ENCODE measurements around the gene RNF113B. TPM values are rescaled to one million over a fixed set of nuclear protein-coding genes. Genes with fewer than 3 reads are reported as not detected.

The RNF113B gene
- total RNA-seq, 1 experiment from 2014 or later: not detected

DNA sequence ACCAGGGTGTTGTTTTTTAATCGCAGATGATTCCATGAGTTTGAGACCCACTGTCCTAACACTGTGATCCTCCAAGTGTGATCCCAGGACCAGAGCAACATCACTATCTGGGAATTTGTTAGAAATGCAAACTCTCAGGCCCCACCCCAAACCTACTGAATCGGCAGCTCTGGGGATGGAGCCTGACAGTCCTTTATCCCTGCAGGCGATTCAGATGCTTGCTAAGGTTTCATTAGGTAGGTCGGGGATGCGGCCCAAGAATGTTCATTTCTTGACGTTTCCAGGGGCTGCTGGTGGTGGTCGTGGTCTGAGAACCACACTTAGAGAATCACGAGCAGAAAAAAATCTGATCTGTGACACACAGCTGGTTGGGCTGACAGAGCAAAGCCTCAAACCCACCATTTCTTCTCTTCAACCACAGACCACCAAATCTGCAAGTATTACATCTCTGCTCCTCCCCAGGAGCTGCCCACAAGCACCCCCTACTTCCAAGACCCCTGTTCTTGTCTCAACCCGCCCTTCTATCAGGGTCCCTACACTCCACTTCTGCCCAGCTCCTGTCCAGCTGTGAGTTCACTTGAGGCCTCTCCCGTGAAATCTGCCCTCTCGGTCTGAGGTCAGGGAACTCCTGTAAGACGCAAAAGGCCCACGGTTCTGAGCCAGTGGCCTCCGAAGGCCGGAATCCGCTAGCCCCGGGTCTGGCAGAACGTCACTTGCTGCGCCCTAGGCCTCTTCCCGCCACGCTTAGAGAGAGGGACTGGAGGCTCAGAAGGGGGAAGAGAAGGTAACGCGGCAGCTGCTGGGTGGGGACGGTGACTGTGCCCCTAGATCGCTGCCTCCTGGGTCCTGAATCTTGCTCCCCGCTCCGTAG lies 35.3 kb downstream of the RNF113B start:
- no peak for DNase-seq (ENCODE audit: low read depth)

GRCh38 chr13:98141091-98141490 lies 36.0 kb downstream of the RNF113B start:
- DNase-seq (ENCODE audit: low read depth): no peak

DNA sequence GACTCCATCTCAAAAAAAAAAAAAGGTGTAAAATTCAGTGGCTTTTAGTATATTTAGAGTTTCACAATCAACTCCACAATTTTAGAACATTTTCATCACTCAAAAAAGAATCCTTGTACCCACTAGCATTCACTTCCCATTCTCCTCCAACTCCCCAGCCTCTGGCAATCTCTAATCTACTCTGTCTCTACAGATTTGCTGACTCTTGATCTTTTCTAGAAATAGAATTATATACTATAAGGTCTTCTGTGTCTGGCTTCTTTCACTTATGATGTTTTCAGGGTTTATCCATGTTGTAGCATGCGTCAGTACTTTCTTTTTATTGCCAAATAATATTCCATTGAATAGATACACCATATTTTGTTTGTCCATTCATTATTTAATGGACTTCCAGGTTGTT lies 42.2 kb downstream of the RNF113B start:
- no peak for DNase-seq (ENCODE audit: low read depth)

GRCh38 chr13:98133946-98134345 lies 43.1 kb downstream of the RNF113B start:
- no peak for DNase-seq (ENCODE audit: low read depth)

DNA sequence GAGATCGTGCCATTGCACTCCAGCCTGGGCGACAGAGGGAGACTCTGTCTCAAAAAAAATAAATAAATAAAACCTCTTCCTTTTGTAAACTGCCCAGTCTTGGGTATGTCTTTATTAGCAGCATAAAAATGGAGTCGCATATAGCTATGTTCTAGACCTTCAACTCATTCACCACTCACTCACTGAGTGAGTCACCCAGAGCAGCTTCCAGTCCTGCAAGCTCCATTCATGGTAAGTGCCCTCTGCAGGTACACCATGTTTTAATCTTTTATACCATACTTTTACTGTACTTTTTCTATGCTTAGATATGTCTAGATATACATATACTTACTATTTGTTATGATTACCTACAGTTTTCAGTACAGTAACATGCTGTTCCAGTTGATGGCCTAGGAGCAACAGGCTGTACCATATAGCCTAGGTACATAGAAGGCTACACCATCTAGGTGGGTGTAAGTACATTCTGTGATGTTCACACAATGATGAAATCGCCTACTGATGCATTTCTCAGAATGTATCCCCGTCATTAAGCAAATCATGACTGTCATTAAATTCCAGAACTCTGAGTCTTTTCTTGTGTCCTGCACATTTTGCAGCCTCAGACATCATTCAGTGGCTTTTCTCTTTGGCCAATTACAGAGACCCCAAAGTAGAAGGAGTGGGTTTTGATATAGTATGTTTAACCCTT lies 47.9 kb downstream of the RNF113B start:
- DNase-seq (ENCODE audit: low read depth): no peak

Other genes starting within 250 kb of the RNF113B start
- gene IPO5, start 223.6 kb downstream of the RNF113B start, total RNA-seq (2014; rRNA removed; shearing (Covaris generic)): 80.1 and 93.8 TPM in 2 replicates
- 7.5 and 10.0 TPM in 2 replicates for gene FARP1, start 34.2 kb downstream of the RNF113B start, total RNA-seq (2014; rRNA removed; shearing (Covaris generic))